Measurements from ENCODE around the gene FOXS1.
"Not testable (repeated sequence)": the region's sequence is repeated elsewhere in the genome, so short reads cannot be mapped to it uniquely, and the experiment has no call there.

The FOXS1 gene

GRCh38 chr20:31817461-31817860, 27.9 kb downstream of the FOXS1 start:
- no peak for TF ChIP-seq CTCF (IDR thresholded peaks at IDR 0.05; ENCODE audit: low read depth, low read length, missing control alignments)
- no peak for DNase-seq (ENCODE audit: low read depth)
- no peak overlapping the region for H3K4me3 ChIP-seq (ENCODE audit: low read depth, low read length)

- no peak for DNase-seq (ENCODE audit: low read depth)
- no peak for TF ChIP-seq CTCF (IDR thresholded peaks at IDR 0.05; ENCODE audit: low read depth, low read length, missing control alignments)
- no peak overlapping the region for H3K4me3 ChIP-seq (ENCODE audit: low read depth, low read length)
These were observed 29.2 kb downstream of the FOXS1 start for GRCh38 chr20:31816221-31816620.

- no peak for DNase-seq (ENCODE audit: low read depth)
- TF ChIP-seq CTCF (IDR thresholded peaks at IDR 0.05; ENCODE audit: low read depth, low read length, missing control alignments): no peak
- H3K4me3 ChIP-seq (ENCODE audit: low read depth, low read length): no peak overlapping the region
These were observed 29.8 kb downstream of the FOXS1 start for GRCh38 chr20:31815408-31816188.

- DNase-seq (ENCODE audit: low read depth): not testable (repeated sequence)
These were observed 31.3 kb downstream of the FOXS1 start for GRCh38 chr20:31814142-31814541.

GRCh38 chr20:31813611-31814010, 31.8 kb downstream of the FOXS1 start:
- H3K4me3 ChIP-seq (ENCODE audit: low read depth, low read length): no peak overlapping the region
- TF ChIP-seq CTCF (IDR thresholded peaks at IDR 0.05; ENCODE audit: low read depth, low read length, missing control alignments): no peak
- DNase-seq (ENCODE audit: low read depth): no peak

More at GRCh38 chr20:31814142-31814541, 31.3 kb downstream of the FOXS1 start:
- H3K4me3 ChIP-seq (ENCODE audit: low read depth, low read length): not testable (repeated sequence)

GRCh38 chr20:31811796-31812728, 33.3 kb downstream of the FOXS1 start:
- TF ChIP-seq CTCF (IDR thresholded peaks at IDR 0.05; ENCODE audit: low read depth, low read length, missing control alignments): no peak
- DNase-seq (ENCODE audit: low read depth): no peak
- no peak overlapping the region for H3K4me3 ChIP-seq (ENCODE audit: low read depth, low read length)

GRCh38 chr20:31811198-31811597, 34.2 kb downstream of the FOXS1 start:
- TF ChIP-seq CTCF (IDR thresholded peaks at IDR 0.05; ENCODE audit: low read depth, low read length, missing control alignments): no peak
- H3K4me3 ChIP-seq (ENCODE audit: low read depth, low read length): no peak overlapping the region
- DNase-seq (ENCODE audit: low read depth): no peak

All from GM12864 (cell line).